B cell (primary cell): ENCODE data around the gene PCBP3.

Experiments
- EZH2 ChIP-seq: IDR thresholded peaks from 2 replicates; pipeline ENCODE4 v1.6.1; 2012; ENCODE audit warnings: borderline replicate concordance, low read depth, mild to moderate bottlenecking, moderate library complexity, low read length; ENCODE audit not compliant: insufficient read depth, poor library complexity, severe bottlenecking
- TF ChIP-seq, protein P1 (sequence below): fragments of 200-600 bp; IDR thresholded peaks from one replicate; pipeline ENCODE4 v1.8.0; 2022; ENCODE audit warnings: antibody characterized with exemption, mild to moderate bottlenecking

DNA sequence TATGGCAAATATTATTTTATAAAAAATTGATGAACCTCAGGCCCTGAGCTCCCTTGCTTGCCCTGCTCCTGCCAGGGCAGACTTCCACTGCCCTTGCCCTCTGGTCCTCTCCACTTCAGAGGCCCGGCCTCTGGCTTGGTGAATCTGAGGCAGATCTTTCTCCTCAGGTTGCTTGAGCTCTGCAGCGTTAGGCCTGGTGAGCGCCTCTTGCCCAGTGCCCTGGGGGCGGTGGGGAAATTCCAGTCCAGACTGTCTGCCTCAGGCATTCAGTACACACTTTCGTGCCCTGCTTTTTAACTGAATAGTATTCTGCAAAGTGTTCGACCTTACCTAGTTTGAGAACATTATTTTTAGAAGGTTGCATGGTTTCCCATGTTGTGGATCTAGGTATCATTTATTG, 98.2 kb downstream of the PCBP3 start:
- TF ChIP-seq, protein P1, sequence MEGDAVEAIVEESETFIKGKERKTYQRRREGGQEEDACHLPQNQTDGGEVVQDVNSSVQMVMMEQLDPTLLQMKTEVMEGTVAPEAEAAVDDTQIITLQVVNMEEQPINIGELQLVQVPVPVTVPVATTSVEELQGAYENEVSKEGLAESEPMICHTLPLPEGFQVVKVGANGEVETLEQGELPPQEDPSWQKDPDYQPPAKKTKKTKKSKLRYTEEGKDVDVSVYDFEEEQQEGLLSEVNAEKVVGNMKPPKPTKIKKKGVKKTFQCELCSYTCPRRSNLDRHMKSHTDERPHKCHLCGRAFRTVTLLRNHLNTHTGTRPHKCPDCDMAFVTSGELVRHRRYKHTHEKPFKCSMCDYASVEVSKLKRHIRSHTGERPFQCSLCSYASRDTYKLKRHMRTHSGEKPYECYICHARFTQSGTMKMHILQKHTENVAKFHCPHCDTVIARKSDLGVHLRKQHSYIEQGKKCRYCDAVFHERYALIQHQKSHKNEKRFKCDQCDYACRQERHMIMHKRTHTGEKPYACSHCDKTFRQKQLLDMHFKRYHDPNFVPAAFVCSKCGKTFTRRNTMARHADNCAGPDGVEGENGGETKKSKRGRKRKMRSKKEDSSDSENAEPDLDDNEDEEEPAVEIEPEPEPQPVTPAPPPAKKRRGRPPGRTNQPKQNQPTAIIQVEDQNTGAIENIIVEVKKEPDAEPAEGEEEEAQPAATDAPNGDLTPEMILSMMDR = no peak
- TF ChIP-seq EZH2 = no peak
